GM19455 (cell line): ENCODE data around the gene NTM.

Experiments
- ATAC-seq: cut with Tn5 transposase; IDR thresholded peaks from one replicate; pipeline ENCODE4 v1.9.1; 2021; ENCODE audit not compliant: unreplicated experiment

The NTM gene

GRCh38 chr11:131458421-131458820 lies 88.0 kb downstream of the NTM start:
- no peak for ATAC-seq

GRCh38 chr11:131460931-131461330 lies 90.5 kb downstream of the NTM start:
- ATAC-seq, result no peak

GRCh38 chr11:131462622-131463021 lies 92.2 kb downstream of the NTM start:
- no peak for ATAC-seq

- no peak for ATAC-seq
Measured at GRCh38 chr11:131463162-131463561, 92.7 kb downstream of the NTM start.

GRCh38 chr11:131463649-131464425 lies 93.4 kb downstream of the NTM start:
- no peak for ATAC-seq

- ATAC-seq, result no peak
Measured at GRCh38 chr11:131464461-131464860, 94.0 kb downstream of the NTM start.

- ATAC-seq, result no peak
Measured at GRCh38 chr11:131465039-131465438, 94.6 kb downstream of the NTM start.

- ATAC-seq, result no peak
Measured at GRCh38 chr11:131465746-131466145, 95.3 kb downstream of the NTM start.

- ATAC-seq, result no peak
Measured at GRCh38 chr11:131467645-131468394, 97.4 kb downstream of the NTM start.

GRCh38 chr11:131468565-131468964 lies 98.2 kb downstream of the NTM start:
- no peak for ATAC-seq

- ATAC-seq, result no peak
Measured at GRCh38 chr11:131470216-131470925, 100.0 kb downstream of the NTM start.

GRCh38 chr11:131471976-131472375 lies 101.6 kb downstream of the NTM start:
- ATAC-seq, result no peak

GRCh38 chr11:131474947-131475346 lies 104.5 kb downstream of the NTM start:
- no peak for ATAC-seq

GRCh38 chr11:131476266-131476665 lies 105.9 kb downstream of the NTM start:
- ATAC-seq, result no peak

- ATAC-seq, result no peak
Measured at GRCh38 chr11:131478341-131478740, 107.9 kb downstream of the NTM start.

GRCh38 chr11:131481303-131481702 lies 110.9 kb downstream of the NTM start:
- no peak for ATAC-seq

GRCh38 chr11:131481971-131482370 lies 111.6 kb downstream of the NTM start:
- ATAC-seq, result no peak

- no peak for ATAC-seq
Measured at GRCh38 chr11:131483453-131483852, 113.0 kb downstream of the NTM start.

GRCh38 chr11:131483877-131484276 lies 113.5 kb downstream of the NTM start:
- no peak for ATAC-seq

- ATAC-seq, result no peak
Measured at GRCh38 chr11:131486100-131486499, 115.7 kb downstream of the NTM start.

- no peak for ATAC-seq
Measured at GRCh38 chr11:131486937-131487635, 116.7 kb downstream of the NTM start.
